HG03342 (cell line): ENCODE results near the gene KRTAP12-3.
"Not testable (repeated sequence)": the region's sequence is repeated elsewhere in the genome, so short reads cannot be mapped to it uniquely, and the experiment has no call there.

ENCODE experiments used
- ATAC-seq: cut with Tn5 transposase; IDR thresholded peaks from one replicate; pipeline ENCODE4 v1.9.1; 2021; ENCODE audit warnings: mild to moderate bottlenecking, moderate library complexity; ENCODE audit not compliant: unreplicated experiment

KRTAP12-3 gene, protein sequence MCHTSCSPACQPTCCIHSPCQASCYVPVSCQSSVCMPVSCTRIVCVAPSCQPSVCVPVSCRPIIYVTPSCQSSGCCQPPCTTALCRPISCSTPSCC

DNA sequence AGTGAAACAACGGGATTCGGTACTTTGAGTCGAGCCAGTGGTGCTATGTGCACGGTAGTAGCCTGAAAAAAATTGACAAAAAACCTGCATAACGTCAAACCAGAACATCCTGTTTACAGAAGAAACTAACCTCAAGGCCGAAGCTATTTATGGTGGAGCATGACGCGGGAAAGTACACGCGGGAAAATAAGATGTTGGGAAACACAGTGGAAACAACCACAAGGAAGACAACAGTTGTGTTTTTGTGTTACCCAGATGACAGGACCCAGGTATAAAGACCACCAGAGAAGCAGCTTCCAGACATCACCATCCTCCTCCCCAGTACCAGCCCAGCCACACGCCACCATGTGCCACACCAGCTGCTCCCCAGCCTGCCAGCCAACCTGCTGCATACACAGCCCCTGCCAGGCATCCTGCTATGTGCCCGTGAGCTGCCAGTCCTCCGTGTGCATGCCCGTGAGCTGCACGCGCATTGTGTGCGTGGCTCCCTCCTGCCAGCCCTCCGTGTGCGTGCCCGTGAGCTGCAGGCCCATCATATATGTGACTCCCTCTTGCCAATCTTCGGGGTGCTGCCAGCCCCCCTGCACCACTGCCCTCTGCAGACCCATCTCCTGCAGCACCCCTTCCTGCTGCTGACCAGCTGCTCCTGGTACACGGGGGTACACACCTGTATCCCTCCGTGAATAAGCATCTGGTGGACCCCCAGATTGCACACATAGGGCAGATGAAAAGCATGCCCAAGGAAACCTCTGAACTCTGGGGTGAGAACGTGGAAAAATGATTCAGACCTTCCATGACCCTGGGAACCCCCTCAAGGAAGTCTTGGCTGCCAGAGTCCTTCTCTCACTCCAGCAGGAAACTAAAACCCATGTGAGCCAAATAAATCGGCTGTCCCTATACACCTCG is at the start of gene KRTAP12-3:
Gene KRTAP12-3, plus strand, starts transcription at position 298 of the 906 bp plus-strand sequence. Its CDS starts 48 bp downstream, at position 346.
- ATAC-seq = no peak

DNA sequence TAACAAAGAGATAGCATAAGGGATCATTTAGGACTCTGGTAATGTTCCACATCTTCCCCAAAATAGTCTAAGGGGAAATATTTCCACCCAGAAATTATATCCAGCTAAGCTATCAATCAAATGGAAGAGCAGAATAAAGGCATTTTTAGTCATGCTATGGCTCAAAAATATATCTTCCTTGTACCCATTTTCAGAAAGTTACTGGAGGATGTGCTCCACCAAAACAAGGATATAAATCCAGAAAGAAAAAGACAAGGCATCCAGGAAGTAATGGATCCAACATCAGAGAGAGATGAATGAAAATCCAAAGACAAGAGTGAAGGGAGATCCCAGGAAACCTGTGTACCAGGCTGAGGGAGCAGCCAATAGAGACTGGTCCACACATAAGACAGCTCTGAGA is 48.5 kb upstream of the KRTAP12-3 start:
- ATAC-seq = no peak

DNA sequence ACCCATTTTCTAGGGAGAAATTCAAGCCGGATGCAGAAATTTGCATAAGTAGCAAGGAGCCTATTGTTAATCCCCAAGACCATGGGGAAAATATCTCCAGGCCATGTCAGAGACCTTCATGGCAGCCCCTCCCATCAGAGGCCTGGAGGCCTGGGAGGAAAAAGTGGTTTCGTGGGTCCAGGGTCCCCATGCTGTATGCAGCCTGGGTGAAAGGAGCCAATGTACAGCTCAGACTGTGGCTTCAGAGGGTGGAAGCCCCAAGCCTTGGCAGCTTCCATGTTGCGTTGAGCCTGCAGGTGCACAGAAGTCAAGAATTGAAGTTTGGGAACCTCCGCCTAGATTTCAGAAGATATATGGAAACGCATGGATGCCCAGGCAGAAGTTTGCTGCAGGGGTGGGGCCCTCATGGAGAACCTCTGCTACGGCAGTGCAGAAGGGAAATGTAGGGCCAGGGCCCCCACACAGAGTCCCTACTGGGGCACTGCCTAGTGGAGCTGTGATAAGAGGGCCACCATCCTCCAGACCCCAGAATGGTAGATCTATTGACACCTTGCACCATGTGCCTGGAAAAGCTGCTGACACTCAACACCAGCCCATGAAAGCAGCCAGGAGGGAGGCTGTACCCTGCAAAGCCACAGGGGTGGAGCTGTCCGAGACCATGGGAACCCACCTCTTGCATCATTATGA is 47.4 kb upstream of the KRTAP12-3 start:
- ATAC-seq = not testable (repeated sequence)

- no peak for ATAC-seq
Measured at GRCh38 chr21:44611551-44611950, 46.2 kb upstream of the KRTAP12-3 start.

DNA sequence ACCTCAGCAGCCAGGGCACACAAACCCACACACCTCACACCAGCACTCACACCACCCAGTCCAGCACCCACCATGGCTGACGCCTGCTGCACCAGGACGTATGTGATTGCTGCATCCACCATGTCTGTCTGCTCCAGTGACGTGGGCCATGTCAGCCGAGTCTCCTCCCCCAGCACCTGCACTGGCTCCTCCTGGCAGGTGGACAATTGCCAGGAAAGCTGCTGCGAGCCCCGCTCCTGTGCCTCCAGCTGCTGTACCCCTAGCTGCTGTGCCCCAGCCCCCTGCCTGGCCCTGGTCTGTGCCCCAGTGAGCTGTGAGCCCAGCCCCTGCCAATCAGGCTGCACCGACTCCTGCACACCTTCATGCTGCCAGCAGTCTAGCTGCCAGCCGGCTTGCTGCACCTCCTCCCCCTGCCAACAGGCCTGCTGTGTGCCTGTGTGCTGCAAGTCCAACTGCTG is 45.7 kb upstream of the KRTAP12-3 start, which contains the start of gene KRTAP10-8:
Gene KRTAP10-8, plus strand, starts transcription at position 51 of the 458 bp plus-strand sequence. Its CDS starts 22 bp downstream, at position 73.
- ATAC-seq = no peak

- ATAC-seq = no peak
Measured at GRCh38 chr21:44612669-44613229, 45.0 kb upstream of the KRTAP12-3 start.

DNA sequence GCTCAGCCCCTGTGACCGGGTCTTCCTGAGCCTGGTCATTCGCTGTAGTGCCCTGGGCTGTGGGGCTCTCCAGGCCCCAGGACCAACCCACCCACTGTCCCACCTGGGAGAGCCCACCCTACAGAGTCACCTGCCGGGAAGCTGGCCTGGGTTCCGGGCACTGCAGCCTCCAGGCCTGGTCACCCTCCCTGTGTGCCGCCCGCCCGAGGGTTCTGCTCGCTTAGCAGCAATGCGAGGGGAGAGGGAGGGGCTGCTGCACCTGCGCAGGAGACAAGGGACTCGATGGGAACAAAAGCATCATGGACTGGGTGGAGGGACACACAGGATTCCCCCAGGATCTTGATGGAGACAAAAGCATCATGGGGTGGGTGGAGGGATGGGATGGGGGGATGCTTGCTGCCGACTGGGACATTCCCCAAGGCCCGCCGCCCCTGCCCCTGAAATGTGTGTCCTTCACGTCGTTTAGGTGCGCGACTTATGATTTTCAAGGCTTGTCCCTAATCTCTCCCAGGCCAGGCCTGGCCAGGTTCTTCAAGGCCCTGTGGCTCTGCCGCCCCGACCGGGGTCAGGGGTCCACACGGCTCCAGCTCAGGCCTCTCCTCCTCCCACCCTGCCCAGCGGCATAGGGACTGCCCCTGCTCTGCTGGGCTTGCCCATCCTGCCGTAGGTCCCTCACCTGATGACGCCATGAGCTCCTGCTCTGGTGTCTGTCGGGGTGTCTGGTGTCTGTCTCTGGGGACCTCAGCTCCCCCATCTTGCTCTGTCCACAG is 44.2 kb upstream of the KRTAP12-3 start:
- no peak for ATAC-seq

- no peak for ATAC-seq
Measured at GRCh38 chr21:44614161-44614631, 43.5 kb upstream of the KRTAP12-3 start.

DNA sequence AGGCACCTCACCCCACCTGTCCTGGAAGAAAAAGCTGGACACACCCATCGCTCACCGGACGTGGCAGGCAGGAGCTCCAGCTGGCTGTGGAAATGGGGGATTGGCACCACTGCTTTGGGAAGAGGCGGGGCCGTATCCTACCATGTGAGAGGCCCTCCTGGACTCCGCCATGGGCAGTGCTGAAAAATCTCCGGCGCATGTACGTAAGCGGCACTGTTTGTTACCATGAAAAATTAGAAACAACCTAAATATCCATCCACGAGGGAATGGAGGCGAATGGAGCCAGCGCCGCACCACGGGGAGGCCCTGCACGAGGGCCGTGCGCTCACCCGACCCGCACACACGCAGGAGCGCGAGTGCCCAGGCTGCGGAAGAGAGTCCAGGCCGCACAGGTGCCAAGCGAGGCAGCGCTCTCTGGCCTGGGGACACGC is 42.8 kb upstream of the KRTAP12-3 start:
- no peak for ATAC-seq

- no peak for ATAC-seq
Measured at GRCh38 chr21:44615466-44615865, 42.3 kb upstream of the KRTAP12-3 start.

DNA sequence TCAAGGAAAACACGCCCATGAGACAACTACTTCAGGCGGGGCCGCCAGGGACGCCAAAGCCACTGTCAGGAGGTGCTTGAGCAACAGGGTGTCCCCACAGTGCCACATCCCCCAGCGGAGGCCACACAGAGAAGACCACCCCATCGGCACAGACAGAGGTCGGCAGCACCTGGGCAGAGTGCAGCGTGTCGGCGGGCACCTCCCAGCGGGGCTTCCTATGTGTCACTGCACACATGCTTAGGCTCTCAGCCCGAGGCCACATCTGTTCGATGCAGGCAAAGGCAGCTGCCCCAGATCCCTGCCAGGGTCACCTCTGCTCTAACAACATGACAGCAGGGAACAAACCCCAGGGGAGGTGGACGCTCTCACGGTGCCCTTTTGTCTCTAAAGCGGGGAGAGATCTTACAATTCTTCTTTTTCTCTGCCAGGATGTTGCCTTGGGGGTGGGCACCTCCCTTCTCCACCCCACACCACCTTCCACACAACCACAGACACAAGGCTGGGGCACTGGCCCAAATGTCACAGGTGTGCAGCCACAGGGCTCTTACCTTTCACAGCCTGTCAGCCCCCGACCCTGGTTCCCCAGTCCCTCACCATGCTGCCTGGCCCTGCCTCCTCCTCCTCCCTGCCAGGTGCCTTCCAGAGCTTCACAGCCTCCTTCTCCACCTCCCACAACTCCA is 41.7 kb upstream of the KRTAP12-3 start:
- no peak for ATAC-seq

- no peak for ATAC-seq
Measured at GRCh38 chr21:44616591-44616926, 41.2 kb upstream of the KRTAP12-3 start.

DNA sequence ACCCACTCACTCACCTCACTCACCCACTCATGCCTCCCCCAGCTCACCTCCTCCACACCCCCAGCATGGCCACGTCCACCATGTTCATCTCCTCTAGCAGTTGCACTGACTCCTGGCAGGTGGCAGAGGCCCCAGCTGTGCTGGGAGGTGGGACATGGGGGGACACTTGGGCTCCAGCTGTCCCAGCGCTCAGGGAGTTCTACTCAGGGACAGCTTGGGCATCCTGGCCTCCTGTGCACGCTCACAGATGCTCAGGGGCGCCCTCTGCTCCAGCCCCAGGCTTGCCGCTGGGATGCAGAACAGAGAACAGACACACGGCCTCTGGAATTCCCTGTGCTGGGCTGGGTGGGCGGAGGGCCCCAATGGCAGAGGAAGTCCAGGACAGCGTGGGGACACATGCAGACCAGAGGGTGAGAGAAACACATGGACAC is 40.6 kb upstream of the KRTAP12-3 start:
- ATAC-seq = no peak

DNA sequence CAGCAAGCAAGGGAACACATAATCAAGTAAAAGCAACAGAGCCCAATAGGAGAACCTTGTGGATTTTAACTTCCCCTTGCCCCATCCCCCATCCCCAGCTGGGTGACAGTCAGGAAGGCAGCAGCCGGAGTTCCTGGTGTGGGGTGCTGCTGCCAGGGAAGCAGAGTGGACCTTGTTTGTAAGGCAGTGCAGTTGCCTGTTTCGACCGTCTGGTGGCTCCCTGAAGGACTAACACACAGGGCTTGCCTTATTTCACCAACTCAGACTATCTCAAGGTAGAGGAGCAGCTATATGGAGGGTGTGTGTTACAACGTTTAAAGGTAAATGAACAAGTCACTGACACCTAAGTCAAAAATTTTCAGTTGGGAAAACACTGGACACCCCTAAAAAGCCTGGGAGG is 39.2 kb upstream of the KRTAP12-3 start:
- ATAC-seq = no peak

DNA sequence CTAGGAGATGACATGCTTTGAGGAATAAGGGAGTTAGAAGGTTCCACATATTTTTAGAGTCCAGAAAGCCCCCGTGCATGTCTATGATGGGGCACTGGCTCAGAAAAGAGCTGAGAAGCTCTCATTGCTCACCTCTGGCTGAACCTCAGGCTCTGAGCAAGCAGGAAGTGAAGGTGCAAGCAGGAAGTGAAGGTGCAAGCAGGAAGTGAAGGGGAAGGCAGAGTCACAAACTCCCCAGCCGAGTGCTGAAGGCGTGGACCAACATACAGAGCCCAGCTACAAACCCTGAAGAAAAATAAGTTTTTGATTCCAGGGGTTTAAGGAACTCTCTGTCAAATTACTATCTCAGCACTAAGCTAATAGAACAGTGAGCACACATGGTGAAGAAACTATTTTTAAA is 38.8 kb upstream of the KRTAP12-3 start:
- no peak for ATAC-seq

DNA sequence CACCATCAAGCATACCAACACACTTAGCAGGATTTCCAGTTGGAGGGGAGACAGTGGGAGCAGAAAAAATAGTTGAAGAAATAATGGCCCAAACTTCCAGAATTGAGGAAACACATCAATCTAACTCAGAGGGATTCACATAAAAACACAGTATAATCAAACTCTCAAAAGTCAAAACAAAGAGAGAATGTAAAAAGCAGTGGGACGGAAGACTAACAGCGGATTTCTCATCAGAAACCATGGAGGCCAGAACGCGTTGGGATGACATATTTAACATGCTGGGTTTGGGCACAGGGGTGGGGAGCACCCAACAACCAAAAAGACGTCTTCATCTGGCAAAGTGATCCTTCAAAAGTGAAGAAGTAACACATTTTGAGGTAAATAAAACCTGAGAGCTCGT is 37.8 kb upstream of the KRTAP12-3 start:
- no peak for ATAC-seq

- ATAC-seq = no peak
Measured at GRCh38 chr21:44623575-44623974, 34.2 kb upstream of the KRTAP12-3 start.

DNA sequence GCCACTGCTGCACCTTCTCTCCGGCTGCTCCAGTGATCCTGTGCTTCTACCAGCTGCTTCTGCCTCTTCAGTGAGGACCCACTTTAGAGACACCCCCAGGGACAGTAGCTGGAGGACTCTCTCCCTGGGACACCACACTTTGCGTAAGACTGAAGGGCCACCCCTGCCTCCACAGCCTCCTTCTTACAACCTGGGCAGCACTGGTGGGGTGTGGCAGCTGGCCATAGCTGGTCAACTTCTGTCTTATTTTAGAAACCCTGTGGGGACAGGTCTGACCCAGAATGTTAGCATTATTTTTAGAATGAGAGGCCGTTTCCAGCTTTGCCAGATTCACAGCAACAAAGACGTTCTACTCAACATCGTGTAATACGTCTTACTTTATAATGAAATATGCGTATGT is 32.0 kb upstream of the KRTAP12-3 start:
- ATAC-seq = no peak

DNA sequence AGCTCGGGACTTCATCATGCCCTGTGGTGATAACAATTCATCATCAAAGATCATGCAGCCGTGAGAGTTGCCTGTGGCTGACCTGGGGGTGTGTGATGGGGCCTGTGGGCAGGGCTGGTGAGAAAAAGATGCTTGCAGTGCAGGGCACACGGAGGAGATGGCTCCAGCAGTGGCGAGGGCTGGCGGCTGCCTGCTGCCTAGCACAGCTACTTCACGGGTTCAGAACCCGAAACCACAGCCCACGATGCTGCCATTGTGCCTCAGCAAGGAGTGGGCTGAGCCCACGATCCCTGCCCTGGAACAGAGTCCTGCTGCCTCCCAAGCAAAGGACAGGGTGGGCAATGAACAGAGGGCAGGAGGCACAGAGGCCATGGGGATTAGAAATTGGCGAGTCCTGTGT is 31.5 kb upstream of the KRTAP12-3 start:
- ATAC-seq = no peak

- no peak for ATAC-seq
Measured at GRCh38 chr21:44626673-44627143, 31.0 kb upstream of the KRTAP12-3 start, which contains the start of gene KRTAP10-9. Gene KRTAP10-9, plus strand, starts transcription at chr21:44627093. Its CDS starts 79 bp downstream, at chr21:44627172.
